ENCODE measurements around the gene GOLGA7B. TPM values are rescaled to one million over a fixed set of nuclear protein-coding genes. Genes with fewer than 3 reads are reported as not detected.

Gene GOLGA7B
- total and polyA plus RNA-seq, 2 of the 4 experiments (the other 2 are of a cell fraction), result not detected

DNA sequence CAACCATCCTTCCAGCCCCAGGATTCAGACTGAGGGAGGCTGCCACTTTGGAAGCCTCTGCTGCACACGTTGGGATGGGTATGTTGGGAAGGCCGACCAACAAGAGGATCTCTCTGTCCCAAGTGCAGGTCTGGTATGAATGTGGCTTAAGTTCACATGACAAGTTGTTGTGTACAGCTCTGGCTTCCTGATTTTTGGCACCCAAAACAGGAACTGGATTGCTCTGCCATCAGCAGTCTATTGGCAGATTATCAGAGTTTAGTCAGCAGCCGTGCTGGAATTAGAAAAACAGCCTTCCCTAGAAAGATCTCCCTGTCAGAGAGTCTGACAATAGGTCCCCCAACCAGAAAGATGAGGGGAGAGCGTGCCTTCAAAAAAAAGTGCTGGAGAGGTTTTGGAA is 66.9 kb downstream of the GOLGA7B start:
- POLR2A ChIA-PET (ENCODE audit: unreplicated experiment), result no interaction called here
- dilution Hi-C loops (cut with HindIII; ENCODE audit: low sequenced_read_pairs, unreplicated experiment), result no loop called here
- Histone ChIP-seq H4K20me1 (ENCODE audit: insufficient read depth, low read length) (no peaks in the 10 kb centered on the region), H2AK9ac (replicated peaks; ENCODE audit: low read depth, low read length, poor library complexity) (no peak overlapping the region), H3K9me1 (ENCODE audit: insufficient read depth, low read length) (no peaks in the 10 kb centered on the region), H4K5ac (ENCODE audit: low read depth, low read length) (no peak overlapping the region), H3K9me3 (ENCODE audit: control insufficient read depth, insufficient read depth, low read length) (no peaks in the 10 kb centered on the region), H3K36me3 (ENCODE audit: control insufficient read depth, insufficient read depth, low read length) (no peaks in the 10 kb centered on the region), H2BK15ac (ENCODE audit: low read depth, low read length) (no peak overlapping the region), H2BK20ac (ENCODE audit: low read depth, low read length) (no peak overlapping the region), H2AFZ (replicated peaks; ENCODE audit: low read length, poor library complexity) (no peak overlapping the region), H3K4me3 (ENCODE audit: insufficient read depth, low read depth, low read length) (no peak overlapping the region), H3K9ac (ENCODE audit: low read depth, low read length) (no peak overlapping the region), H3K56ac (ENCODE audit: extremely low read depth, insufficient read depth, low read length) (no peak overlapping the region), H2BK5ac (ENCODE audit: low read depth, low read length, poor library complexity, severe bottlenecking) (no peak overlapping the region), H4K8ac (ENCODE audit: low read depth in 2 of 2, low read length in 2 of 2) (no peak overlapping the region), H3K79me1 (ENCODE audit: low read depth in 1 of 2, low read length in 2 of 2) (no peaks in the 10 kb centered on the region), H3K4me1 (ENCODE audit: control insufficient read depth, insufficient read depth, low read length) (no peaks in the 10 kb centered on the region), H3K27ac (ENCODE audit: insufficient read depth, low read length) (no peak overlapping the region), H3K4me2 (ENCODE audit: low read depth, low read length) (no peak overlapping the region), H3K14ac (replicated peaks; ENCODE audit: low read depth, low read length) (no peak overlapping the region), H3K23ac (ENCODE audit: low read depth, low read length) (no peak overlapping the region), H3K27me3 (ENCODE audit: control insufficient read depth, insufficient read depth, low read length) (peaks cover 20% of the 10 kb centered on the region), H2BK120ac (ENCODE audit: low read depth, low read length) (no peak overlapping the region), H3K4ac (ENCODE audit: low read depth, low read length) (no peak overlapping the region), H2AK5ac (ENCODE audit: low read depth, low read length) (no peak overlapping the region), H4K91ac (ENCODE audit: insufficient read depth, low read depth, low read length) (no peak overlapping the region), H3K18ac (ENCODE audit: low read depth, low read length) (no peak overlapping the region)
- no TSS peak for BruUV-seq (replicated peaks)
- intact Hi-C loops (cut with micrococcal nuclease), result loop anchor here (10.0 kb wide), 1 partner anchor 748 kb away; no protein-coding TSS in a partner anchor
- no CpG with 5 or more reads among the region's 4 CpGs for WGBS, 2 experiments (ENCODE audit: extremely low coverage in 2 of 2, insufficient read length in 1 of 2)
- CTCF ChIA-PET, result no interaction called here
- DNase-seq (no peak), ATAC-seq (ENCODE audit: low read depth) (no peak)
- in situ Hi-C loops (cut with MboI; ENCODE audit: low sequenced_read_pairs), result loop anchor here (10.0 kb wide), 1 partner anchor 128 kb away; no protein-coding TSS in a partner anchor
- TF ChIP-seq BHLHE40 (IDR thresholded peaks at IDR 0.05; ENCODE audit: low read depth, low read length) (no peak), POLR2A (IDR thresholded peaks at IDR 0.05; ENCODE audit: low read depth, low read length) (no peak), MAFK (IDR thresholded peaks at IDR 0.05; ENCODE audit: low read depth, low read length) (no peak), CEBPB (IDR thresholded peaks at IDR 0.05; ENCODE audit: low read depth, low read length) (no peak), NFE2L2 (IDR thresholded peaks at IDR 0.05; ENCODE audit: low read depth, low read length) (no peak), MXI1 (IDR thresholded peaks at IDR 0.05; ENCODE audit: borderline replicate concordance, low read depth, low read length) (no peak), RCOR1 (IDR thresholded peaks at IDR 0.05; ENCODE audit: insufficient replicate concordance, low read length) (no peak), RFX5 (IDR thresholded peaks at IDR 0.05; ENCODE audit: low read depth, low read length) (no peak), MAZ (IDR thresholded peaks at IDR 0.05; ENCODE audit: borderline replicate concordance, low read depth, low read length) (no peak), SMC3 (IDR thresholded peaks at IDR 0.05; ENCODE audit: low read depth, low read length) (no peak), FOS (IDR thresholded peaks at IDR 0.05; ENCODE audit: low read depth, low read length) (no peak), CHD1 (IDR thresholded peaks at IDR 0.05; ENCODE audit: low read depth, low read length) (no peak), RAD21 (IDR thresholded peaks at IDR 0.05; ENCODE audit: low read length) (no peak)
- TF ChIP-seq, protein P1, sequence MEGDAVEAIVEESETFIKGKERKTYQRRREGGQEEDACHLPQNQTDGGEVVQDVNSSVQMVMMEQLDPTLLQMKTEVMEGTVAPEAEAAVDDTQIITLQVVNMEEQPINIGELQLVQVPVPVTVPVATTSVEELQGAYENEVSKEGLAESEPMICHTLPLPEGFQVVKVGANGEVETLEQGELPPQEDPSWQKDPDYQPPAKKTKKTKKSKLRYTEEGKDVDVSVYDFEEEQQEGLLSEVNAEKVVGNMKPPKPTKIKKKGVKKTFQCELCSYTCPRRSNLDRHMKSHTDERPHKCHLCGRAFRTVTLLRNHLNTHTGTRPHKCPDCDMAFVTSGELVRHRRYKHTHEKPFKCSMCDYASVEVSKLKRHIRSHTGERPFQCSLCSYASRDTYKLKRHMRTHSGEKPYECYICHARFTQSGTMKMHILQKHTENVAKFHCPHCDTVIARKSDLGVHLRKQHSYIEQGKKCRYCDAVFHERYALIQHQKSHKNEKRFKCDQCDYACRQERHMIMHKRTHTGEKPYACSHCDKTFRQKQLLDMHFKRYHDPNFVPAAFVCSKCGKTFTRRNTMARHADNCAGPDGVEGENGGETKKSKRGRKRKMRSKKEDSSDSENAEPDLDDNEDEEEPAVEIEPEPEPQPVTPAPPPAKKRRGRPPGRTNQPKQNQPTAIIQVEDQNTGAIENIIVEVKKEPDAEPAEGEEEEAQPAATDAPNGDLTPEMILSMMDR (conservative IDR thresholded peaks at IDR 0.05; ENCODE audit: low read depth, low read length), result no peak
- TF ChIP-seq, protein P2, sequence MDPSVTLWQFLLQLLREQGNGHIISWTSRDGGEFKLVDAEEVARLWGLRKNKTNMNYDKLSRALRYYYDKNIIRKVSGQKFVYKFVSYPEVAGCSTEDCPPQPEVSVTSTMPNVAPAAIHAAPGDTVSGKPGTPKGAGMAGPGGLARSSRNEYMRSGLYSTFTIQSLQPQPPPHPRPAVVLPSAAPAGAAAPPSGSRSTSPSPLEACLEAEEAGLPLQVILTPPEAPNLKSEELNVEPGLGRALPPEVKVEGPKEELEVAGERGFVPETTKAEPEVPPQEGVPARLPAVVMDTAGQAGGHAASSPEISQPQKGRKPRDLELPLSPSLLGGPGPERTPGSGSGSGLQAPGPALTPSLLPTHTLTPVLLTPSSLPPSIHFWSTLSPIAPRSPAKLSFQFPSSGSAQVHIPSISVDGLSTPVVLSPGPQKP (IDR thresholded peaks at IDR 0.05; ENCODE audit: borderline replicate concordance, low read depth, low read length), result no peak
- TF ChIP-seq, protein P3, sequence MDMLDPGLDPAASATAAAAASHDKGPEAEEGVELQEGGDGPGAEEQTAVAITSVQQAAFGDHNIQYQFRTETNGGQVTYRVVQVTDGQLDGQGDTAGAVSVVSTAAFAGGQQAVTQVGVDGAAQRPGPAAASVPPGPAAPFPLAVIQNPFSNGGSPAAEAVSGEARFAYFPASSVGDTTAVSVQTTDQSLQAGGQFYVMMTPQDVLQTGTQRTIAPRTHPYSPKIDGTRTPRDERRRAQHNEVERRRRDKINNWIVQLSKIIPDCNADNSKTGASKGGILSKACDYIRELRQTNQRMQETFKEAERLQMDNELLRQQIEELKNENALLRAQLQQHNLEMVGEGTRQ (IDR thresholded peaks at IDR 0.05; ENCODE audit: low read depth, low read length), result no peak
